Measurements from ENCODE around the gene CFAP251. TPM values are rescaled to one million over a fixed set of nuclear protein-coding genes. Genes with fewer than 3 reads are reported as not detected.

CFAP251 gene
- total RNA-seq, 1 experiment from 2014 or later, result 2.6 TPM

- no peaks in the 10 kb centered on the region for H3K27me3 ChIP-seq (ENCODE audit: insufficient read depth, low read length)
- POLR2A ChIA-PET, result no interaction called here
- H3K79me2 ChIP-seq (ENCODE audit: insufficient read depth, low read length), result peaks cover 46% of the 10 kb centered on the region
- RAD21 ChIA-PET (ENCODE audit: low non-redundant PET in 1 of 2, low total read pairs in 2 of 2, uncharacterized antibody in 2 of 2, unreplicated experiment in 2 of 2), result no interaction called here
- no peaks in the 10 kb centered on the region for H3K9me2 ChIP-seq (ENCODE audit: insufficient read depth)
- H3K9me3 ChIP-seq (ENCODE audit: control insufficient read depth in 1 of 2, insufficient read depth in 1 of 2, low read depth in 1 of 2, low read length in 2 of 2), result no peaks in the 10 kb centered on the region
- BruUV-seq (replicated peaks), result no TSS peak
- H4K20me1 ChIP-seq (ENCODE audit: insufficient read depth), result no peaks in the 10 kb centered on the region
- no peak overlapping the region for H3K9ac ChIP-seq (ENCODE audit: low read length)
- H3K27ac ChIP-seq (ENCODE audit: low read depth, low read length), result no peak overlapping the region
- CTCF ChIA-PET, result interaction anchor here (1.3 kb wide), 1 partner anchor 238 kb away, joined by 3 read pairs; no protein-coding TSS in a partner anchor
- TF ChIP-seq MAX (IDR thresholded peaks at IDR 0.05) (no peak), SRF (IDR thresholded peaks at IDR 0.05; ENCODE audit: low read depth) (no peak), SP1 (IDR thresholded peaks at IDR 0.05; ENCODE audit: low read depth) (no peak), POLR2AphosphoS5 (IDR thresholded peaks at IDR 0.05; ENCODE audit: low read depth, low read length) (no peak), EZH2phosphoT487 (IDR thresholded peaks at IDR 0.05; ENCODE audit: borderline replicate concordance) (no peak), FOSL1 (IDR thresholded peaks at IDR 0.05; ENCODE audit: low read depth) (no peak), CBX3 (IDR thresholded peaks at IDR 0.05; ENCODE audit: low read depth) (no peak), POLR2A (IDR thresholded peaks at IDR 0.05; ENCODE audit: borderline replicate concordance, extremely low read depth, insufficient read depth, insufficient read length) (no peak), TCF7L2 (IDR thresholded peaks at IDR 0.05; ENCODE audit: borderline replicate concordance, extremely low read depth, insufficient read depth, insufficient read length) (no peak)
- ATAC-seq, result no peak
- intact Hi-C loops (cut with micrococcal nuclease), result no loop called here
- DNase-seq (ENCODE audit: low read depth, low spot score), result no peak
- no peak overlapping the region for H2AFZ ChIP-seq (ENCODE audit: low read depth, low read length, poor library complexity, severe bottlenecking)
- H3K36me3 ChIP-seq (ENCODE audit: control insufficient read depth in 1 of 2, insufficient read depth in 2 of 2, low read length in 2 of 2), result peaks cover 0 to 5% of the 10 kb centered on the region in 2 experiments; a peak in 1 of 4 replicates
- no peak overlapping the region for H3K4me3 ChIP-seq (replicated peaks in 1 of 2; ENCODE audit: low read depth in 1 of 2, low read length in 2 of 2)
- no peak overlapping the region for H3K4me2 ChIP-seq (ENCODE audit: low read length)
- peaks cover 4% of the 10 kb centered on the region in 2 experiments; a peak in 2 of 4 replicates for H3K4me1 ChIP-seq (ENCODE audit: control insufficient read depth in 1 of 2, insufficient read depth in 2 of 2, low read length in 2 of 2)
These were observed 114.2 kb downstream of the CFAP251 start for GRCh38 chr12:122032580-122032979.

GRCh38 chr12:122035292-122035691, 116.9 kb downstream of the CFAP251 start:
- no peak for ATAC-seq
- RAD21 ChIA-PET (ENCODE audit: low non-redundant PET in 1 of 2, low total read pairs in 2 of 2, uncharacterized antibody in 2 of 2, unreplicated experiment in 2 of 2), result no interaction called here
- H3K79me2 ChIP-seq (ENCODE audit: insufficient read depth, low read length), result peaks cover 23% of the 10 kb centered on the region; the same call in 1 of the 2 replicates
- no peaks in the 10 kb centered on the region for H4K20me1 ChIP-seq (ENCODE audit: insufficient read depth)
- H3K9ac ChIP-seq (ENCODE audit: low read length), result no peak overlapping the region
- H3K4me2 ChIP-seq (ENCODE audit: low read length), result no peak overlapping the region
- no TSS peak for BruUV-seq (replicated peaks)
- H3K9me3 ChIP-seq (ENCODE audit: control insufficient read depth in 1 of 2, insufficient read depth in 1 of 2, low read depth in 1 of 2, low read length in 2 of 2), result no peaks in the 10 kb centered on the region
- H2AFZ ChIP-seq (ENCODE audit: low read depth, low read length, poor library complexity, severe bottlenecking), result no peak overlapping the region
- 0 out of 2 replicates have a peak overlapping the region, but pooled peaks have one; percentile 5 for H3K27ac ChIP-seq (ENCODE audit: low read depth, low read length)
- H3K4me3 ChIP-seq (replicated peaks in 1 of 2; ENCODE audit: low read depth in 1 of 2, low read length in 2 of 2), result no peak overlapping the region
- no peaks in the 10 kb centered on the region for H3K27me3 ChIP-seq (ENCODE audit: insufficient read depth, low read length)
- no peaks in the 10 kb centered on the region for H3K9me2 ChIP-seq (ENCODE audit: insufficient read depth)
- POLR2A ChIA-PET, result no interaction called here
- DNase-seq (ENCODE audit: low read depth, low spot score), result no peak
- CTCF ChIA-PET, result no interaction called here
- H3K4me1 ChIP-seq (ENCODE audit: control insufficient read depth in 1 of 2, insufficient read depth in 2 of 2, low read length in 2 of 2), result peaks cover 0 to 4% of the 10 kb centered on the region in 2 experiments; a peak in 1 of 4 replicates
- intact Hi-C loops (cut with micrococcal nuclease), result no loop called here
- H3K36me3 ChIP-seq (ENCODE audit: control insufficient read depth in 1 of 2, insufficient read depth in 2 of 2, low read length in 2 of 2), result peaks cover 0 to 5% of the 10 kb centered on the region in 2 experiments; a peak in 1 of 4 replicates
- TF ChIP-seq SIN3A (IDR thresholded peaks at IDR 0.05; ENCODE audit: low read depth) (no peak), REST (IDR thresholded peaks at IDR 0.05; ENCODE audit: low read depth) (no peak), ZFX (IDR thresholded peaks at IDR 0.05) (no peak), CTCF (IDR thresholded peaks at IDR 0.05 in 2 of 3, conservative IDR thresholded peaks at IDR 0.05 in 1 of 3; ENCODE audit: borderline replicate concordance in 1 of 3, insufficient read depth in 1 of 3, low read depth in 2 of 3, low read length in 2 of 3) (no peak), ELF1 (IDR thresholded peaks at IDR 0.05; ENCODE audit: borderline replicate concordance, low read depth) (no peak), TCF7L2 (IDR thresholded peaks at IDR 0.05; ENCODE audit: borderline replicate concordance, extremely low read depth, insufficient read depth, insufficient read length) (no peak), SP1 (IDR thresholded peaks at IDR 0.05; ENCODE audit: low read depth) (no peak), EGR1 (IDR thresholded peaks at IDR 0.05; ENCODE audit: low read depth) (no peak), CBX3 (IDR thresholded peaks at IDR 0.05; ENCODE audit: low read depth) (no peak)

Measured in HCT116 (cell line).